SK-N-MC (cell line): Measurements from ENCODE around the gene ARPC5.

Source experiments
- EZH2 ChIP-seq: fragments of 200-600 bp; sonication (generic); IDR thresholded peaks from one replicate; pipeline ENCODE4 v1.6.1; 2017; ENCODE audit warnings: antibody characterized with exemption
- FOXP2 ChIP-seq: optimal IDR thresholded peaks from 2 replicates; pipeline ENCODE3; 2011; ENCODE audit warnings: mild to moderate bottlenecking, moderate library complexity; ENCODE audit not compliant: insufficient read depth; ENCODE audit errors: extremely low read length, control extremely low read depth
- POLR2AphosphoS5 ChIP-seq: IDR thresholded peaks from 2 replicates; pipeline ENCODE4 v1.6.1; 2012; ENCODE audit warnings: mild to moderate bottlenecking, low read depth, low read length, borderline replicate concordance

DNA sequence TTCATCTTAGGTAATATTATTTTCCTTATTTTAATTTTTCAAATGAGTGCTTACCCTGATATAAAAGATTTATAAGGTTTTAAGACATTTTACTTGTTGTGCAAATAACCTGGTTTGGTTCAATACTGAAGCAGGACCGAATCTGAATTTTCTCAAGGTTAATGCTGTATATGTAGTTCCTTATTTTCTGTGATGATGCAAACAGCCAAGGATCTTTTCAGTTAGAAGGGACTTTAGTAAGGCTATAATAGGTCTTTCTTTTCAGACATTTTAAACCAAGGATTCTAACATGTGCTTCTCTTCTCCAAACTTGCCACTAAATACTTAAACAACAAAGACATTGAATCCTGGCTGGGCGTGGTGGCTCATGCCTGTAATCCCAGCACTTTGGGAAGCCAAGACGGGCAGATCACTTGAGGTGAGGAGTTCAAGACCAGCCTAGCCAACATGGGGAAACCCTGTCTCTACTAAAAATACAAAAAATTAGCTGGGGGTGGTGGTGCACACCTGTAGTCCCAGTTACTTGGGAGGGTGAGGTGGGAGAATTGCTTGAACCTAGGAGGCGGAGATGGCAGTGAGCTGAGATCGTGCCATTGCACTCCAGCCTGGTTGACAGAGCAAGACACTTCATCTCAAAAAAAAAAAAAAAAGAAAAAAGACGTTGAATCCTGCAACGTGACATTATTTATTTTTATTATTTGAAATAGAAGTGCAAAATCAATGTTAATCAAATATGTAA is 3.2 kb upstream of the ARPC5 start:
- TF ChIP-seq EZH2 (no peak), POLR2AphosphoS5 (no peak), FOXP2 (no peak)
